H1 (cell line): ENCODE measurements around the gene TPM1. TPM values are rescaled to one million over a fixed set of nuclear protein-coding genes. Genes with fewer than 3 reads are reported as not detected.

Experiments used
- CTCF ChIA-PET: fragments of 300-600 bp; sonication (Branson Sonifier 250); formaldehyde crosslinking; loops from one replicate; lab custom pipeline; 2021; ENCODE audit not compliant: partially characterized antibody; lab: Charles Lee
- POLR2A ChIA-PET: fragments of 300-600 bp; sonication (Branson Sonifier 250); formaldehyde crosslinking; loops from one replicate; lab custom pipeline; 2021; ENCODE audit warnings: inconsistent platforms; ENCODE audit not compliant: partially characterized antibody; lab: Charles Lee
- DNase-seq, 2 experiments: peaks; one replicate each; pipeline versions ENCODE4 v3.0.0 to v3.0.0-alpha.2; 2010 to 2022; ENCODE audit warnings: low spot score in 2 of 2, low read depth in 1 of 2, mixed read lengths in 1 of 2
- FAIRE-seq: peaks from 2 replicates; lab custom pipeline; 2011; peaks lifted over from hg19 to GRCh38; lab: Jason Lieb, UNC
- H2AFZ ChIP-seq: 2 replicates; pipeline ENCODE4 v1.8.1; 2012; ENCODE audit warnings: low read length, inconsistent platforms
- H2AK5ac ChIP-seq: 2 replicates; pipeline ENCODE4 v1.6.1; 2013; ENCODE audit warnings: low read depth, low read length
- H2BK120ac ChIP-seq: replicated peaks from 2 replicates; pipeline ENCODE3; 2013; ENCODE audit warnings: low read depth, low read length, inconsistent platforms
- H2BK12ac ChIP-seq: 2 replicates; pipeline ENCODE4 v1.6.1; 2013; ENCODE audit warnings: low read depth, low read length
- H2BK15ac ChIP-seq: 2 replicates; pipeline ENCODE4 v1.6.1; 2013; ENCODE audit warnings: low read length
- H2BK20ac ChIP-seq: 2 replicates; pipeline ENCODE4 v1.6.1; 2013; ENCODE audit warnings: low read length
- H2BK5ac ChIP-seq: 2 replicates; pipeline ENCODE4 v1.6.1; 2013; ENCODE audit warnings: low read depth, low read length
- H3K14ac ChIP-seq: 2 replicates; pipeline ENCODE4 v1.6.1; 2013; ENCODE audit warnings: inconsistent platforms; ENCODE audit not compliant: insufficient read length
- H3K18ac ChIP-seq: 2 replicates; pipeline ENCODE4 v1.6.1; 2013; ENCODE audit warnings: low read length; ENCODE audit errors: extremely low read depth
- H3K23ac ChIP-seq: 2 replicates; pipeline ENCODE4 v1.6.1; 2013; ENCODE audit warnings: inconsistent platforms; ENCODE audit not compliant: insufficient read length
- H3K23me2 ChIP-seq: 2 replicates; pipeline ENCODE4 v1.6.1; 2013; ENCODE audit warnings: low read depth, low read length
- H3K27ac ChIP-seq: 2 replicates; pipeline ENCODE4 v1.6.1; 2011; ENCODE audit warnings: low read depth, low read length, inconsistent platforms
- H3K27me3 ChIP-seq, 4 experiments: replicated peaks in 1 of 4; 1 replicate in 1 of 4; 2 replicates in 3 of 4; pipeline versions ENCODE4 v1.6.1 to v1.8.1; 2011 to 2013; ENCODE audit warnings: low read length in 3 of 4, mild to moderate bottlenecking in 3 of 4, inconsistent platforms in 2 of 4, mixed read lengths in 2 of 4, moderate library complexity in 1 of 4; ENCODE audit not compliant: control insufficient read depth in 3 of 4, insufficient read depth in 3 of 4; ENCODE audit errors: extremely low read depth in 1 of 4
- H3K36me3 ChIP-seq, 4 experiments: 2 replicates each; pipeline versions ENCODE4 v1.6.1 to v1.8.1; 2011 to 2013; ENCODE audit warnings: mild to moderate bottlenecking in 4 of 4, low read length in 3 of 4, moderate library complexity in 2 of 4, control low read depth in 1 of 4, inconsistent platforms in 1 of 4; ENCODE audit not compliant: insufficient read depth in 4 of 4, control insufficient read depth in 2 of 4
- H3K4ac ChIP-seq: replicated peaks from 2 replicates; pipeline ENCODE3; 2013; ENCODE audit warnings: low read length, low read depth, mixed read lengths, inconsistent platforms; ENCODE audit not compliant: insufficient read length
- H3K4me1 ChIP-seq, 4 experiments: replicated peaks in 1 of 4; 1 replicate in 1 of 4; 2 replicates in 3 of 4; pipeline versions ENCODE4 v1.6.1 to v1.8.1; 2011 to 2013; ENCODE audit warnings: low read length in 3 of 4, inconsistent platforms in 2 of 4, mixed read lengths in 1 of 4; ENCODE audit not compliant: insufficient read depth in 4 of 4, control insufficient read depth in 3 of 4
- H3K4me2 ChIP-seq, 2 experiments: 2 replicates each; pipeline versions ENCODE4 v1.6.1 to v1.8.1; 2011 to 2013; ENCODE audit warnings: low read depth in 2 of 2, low read length in 2 of 2, control low read depth in 1 of 2, inconsistent platforms in 1 of 2, mild to moderate bottlenecking in 1 of 2; ENCODE audit not compliant: insufficient read depth in 1 of 2
- H3K4me3 ChIP-seq, 4 experiments: fragments of 200-600, 300-600 bp in 1 of 4; sonication (generic), shearing (Covaris generic), sonication (Bioruptor Twin) in 1 of 4; 2 replicates each; pipeline versions ENCODE4 v1.5.1 to v1.8.1; 2011 to 2016; ENCODE audit warnings: low read length in 4 of 4, low read depth in 3 of 4, control low read depth in 2 of 4, inconsistent platforms in 2 of 4, mild to moderate bottlenecking in 2 of 4, mixed read lengths in 1 of 4, moderate library complexity in 1 of 4; ENCODE audit not compliant: insufficient read depth in 2 of 4; ENCODE audit errors: extremely low read depth in 1 of 4
- H3K56ac ChIP-seq: replicated peaks from 2 replicates; pipeline ENCODE3; 2013; ENCODE audit warnings: low read depth, mild to moderate bottlenecking, mixed read lengths, low read length, inconsistent platforms; ENCODE audit not compliant: insufficient read length
- H3K79me1 ChIP-seq: 2 replicates; pipeline ENCODE4 v1.6.1; 2013; ENCODE audit warnings: low read depth, low read length, control low read depth
- H3K79me2 ChIP-seq, 2 experiments: 2 replicates each; pipeline versions ENCODE4 v1.6.1 to v1.8.1; 2012 to 2013; ENCODE audit warnings: low read length in 2 of 2, mild to moderate bottlenecking in 2 of 2, inconsistent platforms in 1 of 2; ENCODE audit not compliant: insufficient read depth in 2 of 2, control insufficient read depth in 1 of 2
- H3K9ac ChIP-seq, 4 experiments: replicated peaks in 1 of 4; 1 replicate in 1 of 4; 2 replicates in 3 of 4; pipeline versions ENCODE4 v1.6.1 to v1.8.1; 2011 to 2013; ENCODE audit warnings: low read depth in 3 of 4, low read length in 3 of 4, control low read depth in 2 of 4, mild to moderate bottlenecking in 2 of 4, moderate library complexity in 2 of 4, inconsistent platforms in 1 of 4; ENCODE audit errors: extremely low read depth in 1 of 4
- H3K9me3 ChIP-seq, 2 experiments: 2 replicates each; pipeline versions ENCODE4 v1.6.1 to v1.8.1; 2012 to 2013; ENCODE audit warnings: mild to moderate bottlenecking in 2 of 2, moderate library complexity in 2 of 2, control low read depth in 1 of 2, inconsistent platforms in 1 of 2, low read depth in 1 of 2, low read length in 1 of 2, mixed read lengths in 1 of 2; ENCODE audit not compliant: insufficient read depth in 2 of 2
- H4K20me1 ChIP-seq, 2 experiments: replicated peaks in 1 of 2; 2 replicates each; pipeline versions ENCODE3 to v1.8.1; 2011 to 2013; ENCODE audit warnings: inconsistent platforms in 2 of 2, low read length in 2 of 2, mild to moderate bottlenecking in 1 of 2; ENCODE audit not compliant: insufficient read depth in 2 of 2, control insufficient read depth in 1 of 2
- H4K5ac ChIP-seq: 2 replicates; pipeline ENCODE4 v1.6.1; 2013; ENCODE audit warnings: low read length, low read depth, mixed read lengths, inconsistent platforms; ENCODE audit not compliant: insufficient read length
- H4K8ac ChIP-seq: 2 replicates; pipeline ENCODE4 v1.8.0; 2013; ENCODE audit warnings: mild to moderate bottlenecking, moderate library complexity, low read length, inconsistent platforms; ENCODE audit not compliant: insufficient read depth; ENCODE audit errors: extremely low read depth
- H4K91ac ChIP-seq: replicated peaks from 2 replicates; pipeline ENCODE3; 2013; ENCODE audit warnings: low read length, mixed read lengths, inconsistent platforms; ENCODE audit not compliant: insufficient read length
- ASH2L ChIP-seq: fragments of 200-600, 300-600 bp; sonication (generic); IDR thresholded peaks from one replicate; pipeline ENCODE4 v1.7.1; 2017; ENCODE audit warnings: low read length
- BRCA1 ChIP-seq: IDR thresholded peaks from 2 replicates; pipeline ENCODE4 v1.6.1; 2012; ENCODE audit warnings: low read depth, low read length, improper control_type of control experiment
- CBX5 ChIP-seq: fragments of 300-800, 300-1000 bp; sonication (generic); IDR thresholded peaks from 2 replicates; pipeline ENCODE4 v1.7.1; 2016; ENCODE audit warnings: antibody characterized with exemption, low read length, low read depth
- CEBPB ChIP-seq: IDR thresholded peaks from 2 replicates; pipeline ENCODE4 v1.6.1; 2012; ENCODE audit warnings: low read depth, low read length
- CHD2 ChIP-seq: IDR thresholded peaks from 2 replicates; pipeline ENCODE4 v1.6.1; 2012; ENCODE audit warnings: low read length, improper control_type of control experiment
- CTBP2 ChIP-seq: IDR thresholded peaks from 2 replicates; pipeline ENCODE4 v1.7.0; 2011; ENCODE audit warnings: borderline replicate concordance, mild to moderate bottlenecking, moderate library complexity, mixed read lengths, low read length; ENCODE audit not compliant: insufficient read depth, insufficient read length
- EP300 ChIP-seq, 2 experiments: IDR thresholded peaks; 1 replicate in 1 of 2; 2 replicates in 1 of 2; pipeline ENCODE4 v1.6.1; 2011 to 2012; ENCODE audit warnings: low read depth in 2 of 2, low read length in 2 of 2, mild to moderate bottlenecking in 2 of 2, borderline replicate concordance in 1 of 2, inconsistent platforms in 1 of 2, moderate library complexity in 1 of 2
- HDAC2 ChIP-seq, 2 experiments: fragments of 300-600 bp in 1 of 2; sonication (generic) in 1 of 2; IDR thresholded peaks; 2 replicates each; pipeline ENCODE4 v1.6.1; 2011 to 2012; ENCODE audit warnings: low read depth in 2 of 2, low read length in 2 of 2, mild to moderate bottlenecking in 2 of 2, moderate library complexity in 2 of 2, borderline replicate concordance in 1 of 2, inconsistent platforms in 1 of 2
- JUN ChIP-seq: IDR thresholded peaks from 2 replicates; pipeline ENCODE4 v1.6.1; 2011; ENCODE audit warnings: low read depth, mild to moderate bottlenecking, improper control_type of control experiment, low read length
- KDM1A ChIP-seq: fragments of 200-600, 300-600 bp; sonication (generic); IDR thresholded peaks from 2 replicates; pipeline ENCODE4 v1.7.1; 2016; ENCODE audit warnings: mild to moderate bottlenecking, low read length, borderline replicate concordance
- NRF1 ChIP-seq: IDR thresholded peaks from 2 replicates; pipeline ENCODE4 v1.6.1; 2011; ENCODE audit warnings: mild to moderate bottlenecking, low read depth, low read length, improper control_type of control experiment
- RBBP5 ChIP-seq: IDR thresholded peaks from 2 replicates; pipeline ENCODE4 v1.7.1; 2012; ENCODE audit warnings: low read depth, mild to moderate bottlenecking, inconsistent platforms, low read length, moderate library complexity, borderline replicate concordance
- SIX5 ChIP-seq: IDR thresholded peaks from 2 replicates; pipeline ENCODE4 v1.6.1; 2011; ENCODE audit warnings: mild to moderate bottlenecking, low read depth, low read length
- SP4 ChIP-seq: IDR thresholded peaks from 2 replicates; pipeline ENCODE4 v1.6.1; 2012; ENCODE audit warnings: low read length, inconsistent platforms
- TAF7 ChIP-seq: optimal IDR thresholded peaks from 2 replicates; pipeline ENCODE3; 2011; ENCODE audit warnings: low read depth, mild to moderate bottlenecking, inconsistent platforms, low read length, moderate library complexity, borderline replicate concordance
- WGBS, 2 experiments: shearing (Covaris generic) in 1 of 2; methylation state at CpG; one replicate each; pipeline versions ENCODE4 v1.1.6 to v1.1.7; 2013 to 2015; ENCODE audit warnings: low lambda C conversion rate in 2 of 2, mixed read lengths in 2 of 2, inconsistent platforms in 1 of 2, low coverage in 1 of 2, missing lambda C conversion rate in 1 of 2; ENCODE audit not compliant: insufficient replicate concordance in 2 of 2, insufficient coverage in 1 of 2, insufficient read length in 1 of 2; ENCODE audit errors: extremely low coverage in 1 of 2, missing lambda C conversion rate in 1 of 2; 5-methylcytosine and 5-hydroxymethylcytosine counted together
- polyA plus RNA-seq, 7 experiments: library from polyadenylated mRNA; depleted of rRNA in 3 of 7; stranded (reverse) in 5 of 7; unstranded in 2 of 7; fragments of >200 nt in 5 of 7; fragments of 200-250 nt in 2 of 7; gene quantifications; 1 replicate in 5 of 7; 2 replicates in 1 of 7; 4 replicates in 1 of 7; pipeline versions ENCODE4 v1.2.1 to v1.2.3, GENCODE V29; 2011 to 2013; ENCODE audit warnings: missing spikeins in 2 of 7, mixed read lengths in 2 of 7
- total RNA-seq: library from RNA; stranded (reverse); fragmentation: NEBNext Ultra II Directional; extraction: Animal tissue kit (Norgen Biotek cat#: 25700); gene quantifications from 2 replicates; pipeline ENCODE4 v1.2.1, GENCODE V29; 2021

Gene TPM1
- total and polyA plus RNA-seq, 2 of the 8 experiments (the other 6 are each of a cell fraction or from before 2014, with no cell fraction given) = 258 to 579 TPM

- Histone ChIP-seq H4K20me1 (no peaks in the 10 kb centered on the region), H3K56ac (no peak overlapping the region), H3K4me1 (peaks cover 0 to 3% (median 1%) of the 10 kb centered on the region in 4 experiments; a peak in 3 of 7 replicates), H4K91ac (no peak overlapping the region), H3K27me3 (no peaks in the 10 kb centered on the region), H3K36me3 (no peaks in the 10 kb centered on the region), H2BK15ac (no peak overlapping the region), H3K4ac (no peak overlapping the region), H2BK20ac (no peak overlapping the region), H4K5ac (no peak overlapping the region), H3K79me1 (no peaks in the 10 kb centered on the region), H2AK5ac (no peak overlapping the region), H3K27ac (no peak overlapping the region), H3K79me2 (no peaks in the 10 kb centered on the region), H3K9me3 (peaks cover 5 to 7% of the 10 kb centered on the region in 2 experiments; a peak in 2 of 4 replicates), H2BK5ac (no peak overlapping the region), H3K9ac (no peak overlapping the region), H3K23ac (no peak overlapping the region), H4K8ac (no peak overlapping the region), H3K4me2 (no peak overlapping the region), H3K18ac (no peak overlapping the region), H2BK120ac (no peak overlapping the region), H2BK12ac (no peak overlapping the region), H3K4me3 (no peak overlapping the region), H3K23me2 (no peaks in the 10 kb centered on the region), H2AFZ (no peak overlapping the region), H3K14ac (no peak overlapping the region)
- 96% methylated on average over 6 of the region's 6 CpGs; no CpG with 5 or more reads in 1 of the 2 experiments for WGBS, 2 experiments
- ChIA-PET POLR2A (interaction anchor here (1.5 to 1.8 kb wide), 2 partner anchors 31 to 32 kb away, joined by 3 to 4 read pairs; no protein-coding TSS in a partner anchor), CTCF (interaction anchor here (1.0 kb wide), 1 partner anchor 12 kb away, joined by 3 read pairs; no protein-coding TSS in a partner anchor)
- no peak for DNase-seq
- no peak for FAIRE-seq
- TF ChIP-seq SIX5 (no peak), CHD2 (no peak), RBBP5 (no peak), KDM1A (no peak), TAF7 (no peak), HDAC2 (IDR thresholded peaks at IDR 0.05; ENCODE audit: borderline replicate concordance in 1 of 2, low read depth in 2 of 2, low read length in 2 of 2) (no peak), BRCA1 (no peak), SP4 (no peak), CBX5 (no peak), CTBP2 (no peak), EP300 (IDR thresholded peaks at IDR 0.05; ENCODE audit: borderline replicate concordance in 1 of 2, low read depth in 2 of 2, low read length in 2 of 2) (no peak), ASH2L (no peak), JUN (no peak), NRF1 (no peak), CEBPB (no peak)
Measured at GRCh38 chr15:63012444-63012843, 30.1 kb upstream of the TPM1 start.
